ENCODE results near the gene TREH.

The TREH gene

DNA sequence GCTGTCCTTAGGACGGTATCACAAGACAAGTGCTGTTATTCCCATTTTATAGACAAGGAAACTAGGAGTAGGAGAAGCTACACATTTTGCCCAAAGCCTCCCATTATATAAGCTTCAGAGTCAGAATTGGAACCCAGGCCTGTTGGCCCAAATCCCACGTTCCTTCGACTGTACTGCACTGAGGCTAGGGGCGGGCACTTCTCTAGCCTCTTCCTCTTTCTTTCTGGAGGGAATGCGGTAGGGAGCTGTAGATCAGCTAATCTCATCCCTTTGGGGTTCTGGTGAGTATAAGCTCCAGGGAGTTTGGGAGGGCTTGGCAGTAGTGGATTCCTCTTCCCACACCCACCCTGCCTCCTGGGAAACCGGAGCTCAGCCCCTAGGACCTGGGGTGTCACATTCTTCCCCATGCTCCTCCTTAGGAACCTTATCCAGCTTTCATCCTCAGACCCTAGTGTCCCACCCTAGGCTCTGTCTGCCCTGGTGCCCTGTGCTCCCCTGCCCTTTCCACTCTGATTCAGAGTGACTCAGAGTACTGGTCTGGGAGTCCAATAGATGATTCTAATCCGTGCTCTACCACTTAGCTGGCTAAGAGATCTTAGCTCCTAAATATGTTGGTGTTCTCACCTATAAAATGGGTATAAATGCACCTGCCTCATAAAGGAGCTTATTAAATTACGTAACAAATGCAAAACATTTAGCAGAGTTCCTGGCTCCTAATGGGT, 42.7 kb downstream of the TREH start:
- no peak for TF ChIP-seq ZFX (IDR thresholded peaks at IDR 0.05)
- H3K27ac ChIP-seq, result no peak overlapping the region

DNA sequence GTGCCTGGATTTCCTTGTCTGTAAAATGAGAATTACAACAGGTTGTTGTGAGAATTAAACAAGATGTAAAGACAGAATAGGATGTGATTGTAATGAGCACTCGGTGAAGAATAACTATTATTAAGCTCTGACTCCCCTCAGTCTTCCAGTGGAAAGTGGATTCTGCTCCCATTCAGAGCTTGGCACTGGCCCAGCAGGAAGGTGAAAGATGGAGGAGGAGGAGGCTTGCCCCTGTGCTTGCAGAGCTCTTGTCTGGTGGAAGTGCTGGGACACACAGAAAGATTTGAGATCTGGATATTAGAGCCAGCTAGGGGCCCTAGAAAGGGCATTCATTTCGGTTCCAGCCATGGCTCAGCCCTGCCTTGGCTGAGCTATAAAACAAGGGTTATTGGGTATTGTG, 43.8 kb downstream of the TREH start:
- peak overlapping the region; percentile 58; the same call in 1 of the 2 replicates for H3K27ac ChIP-seq
- no peak for TF ChIP-seq ZFX (IDR thresholded peaks at IDR 0.05)
- TF ChIP-seq, protein P1, sequence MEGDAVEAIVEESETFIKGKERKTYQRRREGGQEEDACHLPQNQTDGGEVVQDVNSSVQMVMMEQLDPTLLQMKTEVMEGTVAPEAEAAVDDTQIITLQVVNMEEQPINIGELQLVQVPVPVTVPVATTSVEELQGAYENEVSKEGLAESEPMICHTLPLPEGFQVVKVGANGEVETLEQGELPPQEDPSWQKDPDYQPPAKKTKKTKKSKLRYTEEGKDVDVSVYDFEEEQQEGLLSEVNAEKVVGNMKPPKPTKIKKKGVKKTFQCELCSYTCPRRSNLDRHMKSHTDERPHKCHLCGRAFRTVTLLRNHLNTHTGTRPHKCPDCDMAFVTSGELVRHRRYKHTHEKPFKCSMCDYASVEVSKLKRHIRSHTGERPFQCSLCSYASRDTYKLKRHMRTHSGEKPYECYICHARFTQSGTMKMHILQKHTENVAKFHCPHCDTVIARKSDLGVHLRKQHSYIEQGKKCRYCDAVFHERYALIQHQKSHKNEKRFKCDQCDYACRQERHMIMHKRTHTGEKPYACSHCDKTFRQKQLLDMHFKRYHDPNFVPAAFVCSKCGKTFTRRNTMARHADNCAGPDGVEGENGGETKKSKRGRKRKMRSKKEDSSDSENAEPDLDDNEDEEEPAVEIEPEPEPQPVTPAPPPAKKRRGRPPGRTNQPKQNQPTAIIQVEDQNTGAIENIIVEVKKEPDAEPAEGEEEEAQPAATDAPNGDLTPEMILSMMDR (conservative IDR thresholded peaks at IDR 0.05), result no peak

DNA sequence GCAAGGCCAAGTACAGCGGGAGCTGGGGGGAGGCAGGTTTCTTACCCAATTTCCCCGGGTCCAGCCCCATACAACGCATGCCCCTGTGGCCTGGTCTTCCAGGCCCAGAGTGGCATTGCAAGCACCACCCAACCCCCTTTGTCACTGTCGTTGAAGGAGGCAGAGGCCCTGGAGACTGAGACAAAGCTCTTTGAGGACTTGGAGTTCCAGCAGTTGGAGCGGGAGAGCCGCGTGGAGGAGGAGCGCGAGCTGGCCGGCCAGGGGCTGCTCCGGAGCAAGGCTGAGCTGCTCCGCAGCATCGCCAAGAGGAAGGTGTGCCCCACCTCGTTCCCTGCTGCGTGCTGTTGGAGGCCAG, 44.2 kb downstream of the TREH start:
- H3K27ac ChIP-seq, result peak overlapping the region; percentile 58
- TF ChIP-seq ZFX (IDR thresholded peaks at IDR 0.05), result no peak
- TF ChIP-seq, protein P1 (conservative IDR thresholded peaks at IDR 0.05), result no peak

DNA sequence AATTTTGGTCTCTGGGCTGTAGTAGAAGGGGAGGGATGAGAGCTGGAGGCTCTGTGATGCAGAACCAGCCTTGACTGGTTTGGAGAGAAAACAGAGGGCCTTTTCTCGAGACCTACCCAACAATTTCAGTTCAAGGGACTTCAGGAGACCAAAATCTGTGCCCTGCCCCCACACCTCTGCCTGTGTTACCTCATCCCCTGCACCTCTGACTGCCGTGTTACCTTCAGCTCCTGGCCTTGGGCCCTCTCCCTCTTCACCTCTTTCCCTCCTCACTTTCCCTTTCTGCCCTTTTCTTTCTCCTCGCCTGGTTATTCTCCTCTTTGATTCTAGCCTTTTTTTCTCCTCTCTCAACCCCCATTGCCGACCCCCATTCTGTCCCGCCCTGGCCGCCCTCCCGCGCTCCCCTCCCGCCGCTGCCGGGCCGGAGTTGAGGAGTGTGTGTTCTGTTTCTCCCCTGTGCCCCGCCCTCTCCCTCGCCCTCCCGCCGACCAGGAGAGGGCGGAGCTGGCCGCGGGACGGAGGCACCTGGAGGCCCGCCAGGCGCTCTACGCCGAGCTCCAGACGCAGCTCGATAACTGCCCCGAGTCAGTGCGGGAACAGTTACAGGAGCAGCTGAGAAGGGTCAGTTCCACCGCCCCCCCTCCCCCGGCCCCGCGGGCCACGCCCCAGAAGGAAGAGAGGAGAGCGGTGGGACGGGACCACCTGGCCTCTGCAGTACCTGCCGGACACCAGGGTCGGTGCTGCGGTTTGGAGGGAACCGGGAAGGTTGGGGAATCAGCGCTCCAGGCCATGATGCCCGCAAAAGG, 44.8 kb downstream of the TREH start:
- peak overlapping the region; percentile 58 for H3K27ac ChIP-seq
- TF ChIP-seq, protein P1 (conservative IDR thresholded peaks at IDR 0.05), result no peak
- no peak for TF ChIP-seq ZFX (IDR thresholded peaks at IDR 0.05)

DNA sequence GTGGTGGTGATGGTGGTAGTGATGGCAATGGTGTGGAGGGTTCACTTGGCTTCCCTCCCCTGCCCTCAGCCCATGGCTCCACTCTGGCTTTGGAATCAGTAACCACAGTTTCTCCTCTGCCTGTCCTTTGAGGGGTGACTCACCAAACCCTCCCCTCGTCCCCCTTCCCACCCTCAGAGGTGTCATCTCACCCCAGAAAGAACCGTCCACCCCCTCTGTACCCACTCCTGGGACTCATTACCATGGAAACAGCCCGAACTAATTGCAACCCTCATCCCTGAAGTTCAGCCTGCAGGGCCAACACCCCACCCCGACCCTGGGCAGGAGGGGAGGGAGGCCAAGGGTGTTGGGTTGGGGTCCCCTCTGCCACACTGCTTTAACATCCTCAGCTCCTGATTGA, 45.5 kb downstream of the TREH start:
- TF ChIP-seq, protein P1 (conservative IDR thresholded peaks at IDR 0.05), result no peak
- TF ChIP-seq ZFX (IDR thresholded peaks at IDR 0.05), result no peak

DNA sequence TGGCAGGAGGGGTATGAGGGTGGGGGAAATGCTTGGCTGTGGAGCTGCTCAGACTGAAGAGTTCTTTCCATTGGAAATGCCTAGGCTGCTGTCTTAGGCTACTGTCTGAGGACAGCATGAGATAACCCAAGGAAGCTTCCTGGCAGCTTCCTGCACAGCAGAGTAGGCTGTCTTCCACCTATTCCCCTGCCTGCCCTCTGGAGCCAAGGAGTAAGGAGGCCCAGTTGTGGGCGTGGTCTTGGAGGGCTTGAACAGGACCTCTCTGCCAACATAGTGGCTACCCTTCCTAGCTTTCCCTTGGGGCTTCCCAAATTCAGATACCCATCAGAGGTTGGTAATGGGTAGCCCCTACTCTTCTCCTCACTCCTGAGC, 46.1 kb downstream of the TREH start:
- H3K27ac ChIP-seq, result no peak overlapping the region

More for the DNA sequence above, 45.5 kb downstream of the TREH start:
- H3K27ac ChIP-seq, result peak overlapping the region; percentile 58

DNA sequence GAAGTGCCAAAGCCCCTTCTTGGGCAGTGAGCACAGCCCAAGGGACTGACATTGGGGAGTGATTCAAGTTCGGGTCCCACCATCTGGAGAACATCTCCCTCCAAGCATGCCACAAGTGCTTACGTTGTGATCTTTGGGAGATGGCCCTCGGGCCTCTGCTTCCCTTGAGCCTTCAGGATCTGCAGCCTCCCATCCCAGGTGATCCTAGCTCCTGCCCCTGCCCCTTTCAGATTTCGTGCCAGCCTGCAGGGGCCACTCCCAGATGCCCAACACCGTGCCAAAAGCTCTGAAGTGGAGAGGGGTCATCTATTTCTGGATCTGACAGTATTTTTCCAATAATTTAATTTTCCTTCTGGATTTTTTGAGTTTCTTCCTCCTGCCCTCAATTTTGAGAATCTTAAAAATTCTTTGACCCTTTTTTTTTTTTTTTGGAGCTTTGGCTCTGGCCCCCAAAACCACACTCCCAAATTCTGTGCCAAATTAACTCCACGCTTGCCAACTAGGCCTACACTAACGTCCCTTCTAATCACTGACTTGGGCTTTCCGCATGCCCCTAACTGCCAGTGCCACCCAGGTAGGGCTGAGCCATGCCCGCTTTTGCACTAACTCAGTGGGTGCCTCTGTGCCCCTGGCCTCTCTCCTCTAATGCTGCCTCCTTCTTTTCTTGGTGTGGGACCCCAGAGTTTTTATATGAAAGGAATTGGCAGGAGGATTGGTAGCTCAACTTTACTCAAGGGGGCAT, 46.7 kb downstream of the TREH start:
- H3K27ac ChIP-seq, result no peak overlapping the region
- TF ChIP-seq, protein P1 (conservative IDR thresholded peaks at IDR 0.05), result no peak
- TF ChIP-seq ZFX (IDR thresholded peaks at IDR 0.05), result no peak

More for the DNA sequence above, 46.1 kb downstream of the TREH start:
- TF ChIP-seq, protein P1 (conservative IDR thresholded peaks at IDR 0.05), result no peak
- no peak for TF ChIP-seq ZFX (IDR thresholded peaks at IDR 0.05)

Data from C4-2B (cell line).